OCI-LY7 (cell line): ENCODE measurements around the gene ADGRD1.

Experiments
- CTCF ChIP-seq: fragments of 200-600 bp; sonication (generic); conservative IDR thresholded peaks from 2 replicates; pipeline ENCODE4 v1.5.1; 2014; ENCODE audit warnings: mild to moderate bottlenecking, antibody characterized with exemption, low read length, moderate library complexity, mixed read lengths
- EZH2phosphoT487 ChIP-seq: fragments of 200-600 bp; sonication (generic); IDR thresholded peaks from 2 replicates; pipeline ENCODE4 v1.6.1; 2018; ENCODE audit warnings: low read depth, borderline replicate concordance, mild to moderate bottlenecking, mixed run types, antibody characterized with exemption, low read length, moderate library complexity, mixed read lengths

- TF ChIP-seq CTCF (no peak), EZH2phosphoT487 (no peak)
These were observed 12.0 kb downstream of the ADGRD1 start for GRCh38 chr12:130965668-130966067.
